Measurements from ENCODE around the gene PRKAG2.

The PRKAG2 gene

GRCh38 chr7:151724920-151725584, 151.9 kb downstream of the PRKAG2 start:
- no peak overlapping the region for H3K27ac ChIP-seq
- no peak for TF ChIP-seq ZFX (IDR thresholded peaks at IDR 0.05; ENCODE audit: borderline replicate concordance)
- TF ChIP-seq CTCF (IDR thresholded peaks at IDR 0.05), result no peak

GRCh38 chr7:151724250-151724915, 152.5 kb downstream of the PRKAG2 start:
- TF ChIP-seq CTCF (IDR thresholded peaks at IDR 0.05) (no peak), ZFX (IDR thresholded peaks at IDR 0.05; ENCODE audit: borderline replicate concordance) (no peak)
- H3K27ac ChIP-seq, result no peak overlapping the region

- no peak overlapping the region for H3K27ac ChIP-seq
- TF ChIP-seq ZFX (IDR thresholded peaks at IDR 0.05; ENCODE audit: borderline replicate concordance), result no peak
- TF ChIP-seq CTCF (IDR thresholded peaks at IDR 0.05), result no peak
Observed at GRCh38 chr7:151723321-151723720, 153.6 kb downstream of the PRKAG2 start.

- H3K27ac ChIP-seq, result no peak overlapping the region
- TF ChIP-seq ZFX (IDR thresholded peaks at IDR 0.05; ENCODE audit: borderline replicate concordance) (no peak), CTCF (IDR thresholded peaks at IDR 0.05) (no peak)
Observed at GRCh38 chr7:151722533-151722932, 154.4 kb downstream of the PRKAG2 start.

GRCh38 chr7:151721694-151722093, 155.2 kb downstream of the PRKAG2 start:
- H3K27ac ChIP-seq, result no peak overlapping the region
- TF ChIP-seq CTCF (IDR thresholded peaks at IDR 0.05) (no peak), ZFX (IDR thresholded peaks at IDR 0.05; ENCODE audit: borderline replicate concordance) (no peak)

GRCh38 chr7:151721236-151721635, 155.7 kb downstream of the PRKAG2 start:
- no peak overlapping the region for H3K27ac ChIP-seq
- TF ChIP-seq CTCF (IDR thresholded peaks at IDR 0.05) (no peak), ZFX (IDR thresholded peaks at IDR 0.05; ENCODE audit: borderline replicate concordance) (no peak)

- no peak overlapping the region for H3K27ac ChIP-seq
- no peak for TF ChIP-seq CTCF (IDR thresholded peaks at IDR 0.05)
Observed at GRCh38 chr7:151720280-151720679, 156.6 kb downstream of the PRKAG2 start.
